ENCODE data around the gene FAM43A. TPM values are rescaled to one million over a fixed set of nuclear protein-coding genes. Genes with fewer than 3 reads are reported as not detected.
A peak's percentile ranks its signal among the peaks of the same experiment; 100 is the strongest.

The FAM43A gene, protein sequence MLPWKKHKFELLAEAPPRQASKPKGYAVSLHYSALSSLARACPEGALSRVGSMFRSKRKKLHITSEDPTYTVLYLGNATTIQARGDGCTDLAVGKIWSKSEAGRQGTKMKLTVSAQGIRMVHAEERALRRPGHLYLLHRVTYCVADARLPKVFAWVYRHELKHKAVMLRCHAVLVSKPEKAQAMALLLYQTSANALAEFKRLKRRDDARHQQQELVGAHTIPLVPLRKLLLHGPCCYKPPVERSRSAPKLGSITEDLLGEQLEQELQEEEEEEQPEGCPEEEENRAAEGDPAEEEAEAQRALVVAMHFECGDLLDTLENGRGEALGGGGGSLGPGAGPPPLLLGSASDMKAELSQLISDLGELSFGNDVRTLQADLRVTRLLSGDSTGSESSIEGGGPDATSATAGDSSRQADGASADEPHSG
- under 1 TPM; 0.54 to 0.69 TPM for total RNA-seq

DNA sequence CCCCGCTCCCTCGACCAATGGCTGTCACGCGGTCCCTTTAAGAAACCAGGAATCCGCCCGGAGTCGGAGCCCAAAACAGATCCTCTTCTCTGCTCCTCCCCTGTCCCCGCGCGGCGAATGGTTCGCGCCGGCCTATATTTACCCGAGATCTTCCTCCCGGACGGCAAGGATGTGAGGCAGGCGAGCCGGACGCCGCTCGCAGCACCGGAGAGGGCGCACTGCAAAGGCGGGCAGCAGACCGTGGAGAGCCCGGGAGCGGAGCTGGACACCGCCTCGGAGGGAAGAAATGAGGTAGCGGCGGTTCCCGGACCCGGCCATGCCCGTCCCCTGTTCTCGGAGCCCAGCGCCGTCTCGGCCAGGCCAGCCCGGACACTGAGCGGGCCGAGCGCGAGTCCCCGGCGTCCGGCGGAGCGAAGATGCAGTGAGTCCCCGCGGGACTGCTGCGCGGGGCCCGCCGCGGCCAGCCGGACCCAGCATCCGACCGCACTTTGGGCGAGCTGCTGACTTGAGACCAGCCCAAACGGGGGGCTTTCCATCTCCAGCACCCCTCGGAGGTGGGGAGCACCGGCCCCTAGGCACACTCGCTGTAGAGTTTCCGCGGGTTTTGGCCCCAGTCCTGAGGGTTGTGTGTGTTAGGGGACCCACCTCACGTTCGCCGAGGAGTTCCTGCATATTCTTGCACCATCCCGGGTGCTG lies at the start of gene FAM43A:
FAM43A (plus strand) TSS at position 166 of the 696 bp plus-strand sequence. CDS start 944 bp downstream, outside the sequence.
- Mint-ChIP-seq H3K27me3 (peaks cover 62% of the 10 kb centered on the region), H3K4me3 (peak within 1 kb of the TSS; percentile 80), H3K36me3 (ENCODE audit: low read depth) (no peaks in the 10 kb centered on the region), H3K27ac (peak within 1 kb of the TSS; percentile 61), H3K4me1 (peaks cover 54% of the 10 kb centered on the region), H3K9me3 (no peaks in the 10 kb centered on the region)
- ChIA-PET CTCF (interaction anchor here (2.4 to 3.7 kb wide), 3 partner anchors 10 to 585 kb away, joined by 11 to 35 read pairs (median 14); partner anchors contain the start of genes LSG1 and XXYLT1), POLR2A (no interaction called here)
- DNase-seq, result peak; percentile 69

DNA sequence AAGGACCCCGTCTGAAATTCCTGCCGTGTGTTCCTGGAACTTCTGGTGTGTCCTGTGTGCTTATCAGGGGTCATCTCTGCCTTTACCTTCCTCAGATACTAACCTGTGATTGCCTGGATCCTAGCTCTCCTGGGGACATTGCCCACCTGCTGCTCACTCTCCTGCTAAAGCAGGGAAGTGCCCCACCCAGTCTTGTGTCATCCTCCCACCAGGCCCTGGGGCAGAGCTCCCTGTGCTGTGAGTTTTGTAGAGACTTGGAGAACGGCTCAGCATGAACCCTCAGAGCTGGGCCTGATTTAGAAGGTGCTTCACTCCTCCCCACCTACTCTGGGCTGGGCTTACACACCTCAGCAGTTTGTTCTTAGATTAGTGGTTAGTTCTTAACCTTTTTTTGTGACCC lies 48.6 kb upstream of the FAM43A start:
- Mint-ChIP-seq H3K27me3 (no peaks in the 10 kb centered on the region), H3K4me3 (no peak overlapping the region), H3K9me3 (no peaks in the 10 kb centered on the region), H3K4me1 (peaks cover 21% of the 10 kb centered on the region), H3K27ac (no peak overlapping the region), H3K36me3 (ENCODE audit: low read depth) (peaks cover 15% of the 10 kb centered on the region)
- ChIA-PET CTCF (interaction anchor here (1.2 kb wide), 1 partner anchor 633 kb away, joined by 3 read pairs; no protein-coding TSS in a partner anchor), POLR2A (no interaction called here)
- no peak for DNase-seq

DNA sequence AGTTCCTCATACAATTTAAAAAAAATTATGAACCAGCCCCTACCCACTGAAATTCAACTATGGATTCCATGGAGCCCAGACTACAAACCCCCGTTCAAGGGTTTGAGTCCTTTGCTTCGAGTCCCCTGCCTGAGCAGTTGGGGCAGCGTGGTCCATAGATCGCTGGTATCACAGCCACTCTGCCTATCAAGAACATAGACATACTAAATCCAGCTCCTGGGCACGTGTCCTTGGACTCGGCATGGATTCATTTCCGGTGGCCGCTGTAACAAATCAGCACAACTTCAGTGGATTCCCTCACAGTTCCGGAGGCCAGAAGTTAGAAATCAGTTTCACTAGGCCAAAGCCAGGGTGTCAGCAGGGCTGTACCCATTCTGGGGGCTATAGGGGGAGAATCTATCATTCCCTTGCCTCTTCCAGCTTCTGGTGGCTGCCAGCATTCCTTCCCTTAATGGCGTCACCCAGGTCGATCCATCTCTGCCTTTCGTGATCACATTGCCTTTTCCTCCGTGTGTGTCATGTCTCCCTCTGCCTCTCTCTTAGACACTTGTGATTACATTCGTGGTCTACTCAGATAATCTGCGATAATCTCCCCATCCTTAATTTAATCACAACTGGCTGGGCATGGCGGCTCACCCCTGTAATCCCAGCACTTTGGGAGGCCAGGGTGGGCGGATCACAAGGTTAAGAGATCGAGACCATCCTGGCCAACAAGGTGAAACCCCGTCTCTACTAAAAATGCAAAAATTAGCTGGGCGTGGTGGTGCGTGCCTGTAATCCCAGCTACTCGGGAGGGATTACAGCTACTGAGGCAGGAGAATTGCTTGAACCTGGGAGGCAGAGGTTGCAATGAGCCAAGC lies 47.9 kb upstream of the FAM43A start:
- H3K27ac Mint-ChIP-seq, result no peak overlapping the region
- DNase-seq, result no peak
- H3K9me3 Mint-ChIP-seq, result no peaks in the 10 kb centered on the region
- H3K36me3 Mint-ChIP-seq (ENCODE audit: low read depth), result peaks cover 18% of the 10 kb centered on the region
- no peak overlapping the region for H3K4me3 Mint-ChIP-seq
- no peaks in the 10 kb centered on the region for H3K27me3 Mint-ChIP-seq
- ChIA-PET CTCF (interaction anchor here (1.8 kb wide), 1 partner anchor 34 kb away, joined by 8 read pairs; the partner anchor contains the start of gene LSG1), POLR2A (interaction anchor here (0.6 kb wide), 1 partner anchor 405 kb away, joined by 8 read pairs; no protein-coding TSS in a partner anchor)
- peaks cover 19% of the 10 kb centered on the region for H3K4me1 Mint-ChIP-seq

DNA sequence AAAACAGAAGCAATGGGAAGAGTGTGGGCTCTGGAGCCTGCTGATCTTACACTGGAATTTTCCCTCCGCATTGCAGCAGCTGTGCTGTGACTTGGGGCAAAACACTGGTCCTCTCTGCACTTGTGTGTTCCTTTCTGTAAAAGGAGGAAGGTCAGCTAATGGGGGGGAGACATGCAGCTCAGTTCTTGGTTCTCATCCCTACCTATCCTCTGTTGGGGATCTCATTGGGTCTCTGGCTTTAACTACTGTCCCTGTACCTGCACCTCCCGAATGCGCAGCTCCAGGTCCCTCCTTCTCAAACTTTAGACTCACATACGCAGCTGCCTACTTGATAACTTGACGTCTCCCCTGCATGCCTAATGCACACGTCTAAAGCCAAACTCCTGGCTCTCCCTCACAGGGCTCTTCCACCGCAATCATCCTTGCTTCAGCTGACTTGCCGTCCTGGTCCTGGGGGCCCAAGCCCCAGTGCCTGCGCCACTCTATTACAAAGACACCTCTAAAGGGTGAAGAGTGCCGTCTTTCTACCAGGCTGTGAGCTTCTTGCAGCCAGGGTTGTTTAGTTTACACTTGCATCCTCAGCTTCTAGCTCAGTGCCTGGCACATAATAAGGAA lies 46.6 kb upstream of the FAM43A start:
- POLR2A ChIA-PET, result interaction anchor here (0.6 kb wide), 1 partner anchor 404 kb away, joined by 8 read pairs; no protein-coding TSS in a partner anchor
- CTCF ChIA-PET, result interaction anchor here (0.6 to 1.8 kb wide), 4 partner anchors 12 to 534 kb away, joined by 3 to 8 read pairs (median 4); partner anchors contain the start of gene LSG1
- H3K27ac Mint-ChIP-seq, result no peak overlapping the region

DNA sequence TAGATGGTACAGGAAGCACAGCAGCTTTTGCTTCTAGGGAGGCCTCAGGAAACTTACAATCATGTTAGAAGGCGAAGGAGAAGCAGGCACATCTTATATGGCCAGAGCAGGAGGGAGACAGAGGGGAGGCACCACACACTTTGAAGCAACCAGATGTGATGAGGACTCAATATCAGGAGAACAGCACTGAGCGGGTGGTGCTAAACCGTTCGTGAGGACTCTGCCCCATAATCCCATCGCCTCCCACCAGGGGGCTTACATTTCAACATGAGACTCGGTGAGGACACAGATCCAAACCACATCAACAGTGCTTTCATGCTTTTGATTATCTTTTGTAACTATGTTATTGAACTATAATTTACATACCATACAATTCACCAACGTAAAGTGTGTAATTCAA lies 44.9 kb upstream of the FAM43A start:
- Mint-ChIP-seq H3K36me3 (ENCODE audit: low read depth) (peaks cover 38% of the 10 kb centered on the region), H3K4me3 (no peak overlapping the region), H3K27me3 (no peaks in the 10 kb centered on the region), H3K9me3 (no peaks in the 10 kb centered on the region), H3K27ac (no peak overlapping the region), H3K4me1 (peaks cover 11% of the 10 kb centered on the region)
- ChIA-PET POLR2A (interaction anchor here (0.6 kb wide), 1 partner anchor 88 kb away, joined by 3 read pairs; no protein-coding TSS in a partner anchor), CTCF (interaction anchor here (0.6 to 1.1 kb wide), 3 partner anchors 8 to 594 kb away, joined by 4 to 5 read pairs (median 4); no protein-coding TSS in a partner anchor)
- DNase-seq, result peak; percentile 51

More for the DNA sequence above, 46.6 kb upstream of the FAM43A start:
- no peaks in the 10 kb centered on the region for H3K27me3 Mint-ChIP-seq
- no peaks in the 10 kb centered on the region for H3K9me3 Mint-ChIP-seq
- H3K36me3 Mint-ChIP-seq (ENCODE audit: low read depth), result peaks cover 26% of the 10 kb centered on the region
- H3K4me3 Mint-ChIP-seq, result no peak overlapping the region
- no peak for DNase-seq
- H3K4me1 Mint-ChIP-seq, result peaks cover 12% of the 10 kb centered on the region

DNA sequence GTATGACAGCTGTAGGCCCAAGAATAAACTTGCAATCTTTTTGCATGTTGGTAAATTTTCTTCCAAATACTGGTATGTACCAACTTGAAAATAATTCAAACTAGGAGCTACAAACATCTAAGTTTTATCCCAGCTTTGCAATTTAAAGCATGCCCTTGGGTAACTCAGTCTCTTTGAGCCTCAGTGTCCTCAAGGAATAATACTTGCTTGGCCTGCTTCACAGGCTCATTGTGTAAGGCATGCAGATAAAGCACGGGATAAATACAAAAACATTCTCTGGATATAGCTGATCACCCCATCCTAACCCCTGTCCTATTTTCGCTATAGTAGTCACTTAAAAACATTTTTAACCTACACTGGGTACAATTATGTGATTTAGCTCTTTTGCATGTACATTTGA lies 42.9 kb upstream of the FAM43A start:
- no peak overlapping the region for H3K4me3 Mint-ChIP-seq
- ChIA-PET POLR2A (no interaction called here), CTCF (interaction anchor here (0.6 to 1.0 kb wide), 3 partner anchors 20 to 628 kb away, joined by 3 to 5 read pairs (median 4); no protein-coding TSS in a partner anchor)
- H3K27ac Mint-ChIP-seq, result no peak overlapping the region
- no peak for DNase-seq
- no peaks in the 10 kb centered on the region for H3K27me3 Mint-ChIP-seq
- peaks cover 7% of the 10 kb centered on the region for H3K4me1 Mint-ChIP-seq
- H3K9me3 Mint-ChIP-seq, result no peaks in the 10 kb centered on the region
- peaks cover 44% of the 10 kb centered on the region for H3K36me3 Mint-ChIP-seq (ENCODE audit: low read depth)

DNA sequence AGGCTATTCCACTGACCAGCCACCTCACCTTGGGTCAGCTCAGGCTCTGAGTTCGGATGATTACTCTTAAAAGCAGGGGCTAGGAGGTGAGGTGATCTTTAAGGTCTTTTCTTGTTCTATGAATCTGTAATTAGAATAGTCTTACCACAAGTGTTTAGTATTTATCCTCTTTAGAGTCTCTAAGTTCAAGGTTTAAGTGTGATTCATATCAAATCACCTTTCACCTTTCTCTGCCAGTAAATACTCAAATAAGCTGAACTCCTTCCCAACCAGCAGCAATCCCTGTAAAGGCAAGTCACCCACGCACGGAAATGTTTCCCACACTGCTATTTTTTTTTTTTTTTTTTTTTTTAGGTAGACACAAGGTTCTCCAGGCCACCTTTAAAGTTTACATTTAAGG lies 37.9 kb upstream of the FAM43A start:
- no peaks in the 10 kb centered on the region for H3K27me3 Mint-ChIP-seq
- ChIA-PET POLR2A (interaction anchor here (0.5 kb wide), 1 partner anchor 22 kb away, joined by 3 read pairs; no protein-coding TSS in a partner anchor), CTCF (interaction anchor here (1.1 kb wide), 1 partner anchor 11 kb away, joined by 3 read pairs; no protein-coding TSS in a partner anchor)
- H3K36me3 Mint-ChIP-seq (ENCODE audit: low read depth), result peaks cover 60% of the 10 kb centered on the region
- no peak overlapping the region for H3K27ac Mint-ChIP-seq
- no peak overlapping the region for H3K4me3 Mint-ChIP-seq
- H3K9me3 Mint-ChIP-seq, result no peaks in the 10 kb centered on the region
- no peaks in the 10 kb centered on the region for H3K4me1 Mint-ChIP-seq
- DNase-seq, result no peak

DNA sequence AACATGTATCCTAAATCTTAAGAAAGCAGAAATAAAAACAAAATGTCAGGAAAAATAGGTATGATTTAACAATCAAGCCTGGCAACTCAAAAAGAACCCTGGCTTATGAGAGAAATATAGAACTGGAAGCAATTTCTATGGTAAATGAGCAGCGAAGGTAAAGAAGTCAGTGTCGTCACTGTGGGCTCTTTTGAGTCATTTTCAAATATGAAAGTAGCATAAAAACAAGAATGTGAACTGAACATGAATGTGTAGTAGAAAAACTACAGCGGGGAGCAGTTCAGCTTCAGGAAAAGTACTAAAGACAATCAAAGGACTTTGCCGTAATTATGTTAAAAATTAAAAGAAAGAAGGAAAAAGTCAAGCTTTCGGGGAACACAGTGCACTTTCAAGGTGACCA lies 31.2 kb upstream of the FAM43A start:
- Mint-ChIP-seq H3K36me3 (ENCODE audit: low read depth) (peaks cover 75% of the 10 kb centered on the region), H3K27ac (peak overlapping the region; percentile 71), H3K27me3 (no peaks in the 10 kb centered on the region), H3K4me1 (peaks cover 16% of the 10 kb centered on the region), H3K4me3 (peak overlapping the region; percentile 12), H3K9me3 (no peaks in the 10 kb centered on the region)
- DNase-seq, result no peak
- POLR2A ChIA-PET, result interaction anchor here (0.6 kb wide), 1 partner anchor 73 kb away, joined by 4 read pairs; no protein-coding TSS in a partner anchor
- CTCF ChIA-PET, result interaction anchor here (1.3 kb wide), 1 partner anchor 17 kb away, joined by 3 read pairs; no protein-coding TSS in a partner anchor

DNA sequence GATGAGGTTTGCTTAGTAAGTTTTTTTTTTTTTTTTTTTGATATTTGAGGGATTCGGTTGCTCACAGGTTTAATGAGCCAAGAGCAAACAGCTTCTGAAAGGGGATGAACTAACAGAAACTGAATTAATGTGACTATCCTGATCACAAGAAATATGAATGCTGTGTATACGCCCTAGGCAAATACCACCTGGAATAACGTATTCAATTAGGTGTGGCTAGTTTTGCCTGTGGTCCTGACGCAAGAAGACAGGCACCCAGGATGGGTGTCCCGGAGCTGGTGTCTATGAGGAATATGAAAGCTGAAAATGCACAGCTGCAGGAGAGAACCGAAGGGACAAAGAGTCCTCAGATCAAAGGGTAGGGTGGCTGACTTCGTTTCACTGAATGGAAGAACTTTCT lies 28.2 kb upstream of the FAM43A start:
- H3K27ac Mint-ChIP-seq, result no peak overlapping the region
- ChIA-PET POLR2A (no interaction called here), CTCF (interaction anchor here (0.7 to 1.2 kb wide), 4 partner anchors 9 to 312 kb away, joined by 3 to 5 read pairs (median 4); partner anchors contain the start of gene LSG1)
- H3K4me1 Mint-ChIP-seq, result peaks cover 28% of the 10 kb centered on the region
- H3K27me3 Mint-ChIP-seq, result no peaks in the 10 kb centered on the region
- DNase-seq, result no peak
- H3K36me3 Mint-ChIP-seq (ENCODE audit: low read depth), result peaks cover 57% of the 10 kb centered on the region
- H3K9me3 Mint-ChIP-seq, result no peaks in the 10 kb centered on the region
- H3K4me3 Mint-ChIP-seq, result no peak overlapping the region

DNA sequence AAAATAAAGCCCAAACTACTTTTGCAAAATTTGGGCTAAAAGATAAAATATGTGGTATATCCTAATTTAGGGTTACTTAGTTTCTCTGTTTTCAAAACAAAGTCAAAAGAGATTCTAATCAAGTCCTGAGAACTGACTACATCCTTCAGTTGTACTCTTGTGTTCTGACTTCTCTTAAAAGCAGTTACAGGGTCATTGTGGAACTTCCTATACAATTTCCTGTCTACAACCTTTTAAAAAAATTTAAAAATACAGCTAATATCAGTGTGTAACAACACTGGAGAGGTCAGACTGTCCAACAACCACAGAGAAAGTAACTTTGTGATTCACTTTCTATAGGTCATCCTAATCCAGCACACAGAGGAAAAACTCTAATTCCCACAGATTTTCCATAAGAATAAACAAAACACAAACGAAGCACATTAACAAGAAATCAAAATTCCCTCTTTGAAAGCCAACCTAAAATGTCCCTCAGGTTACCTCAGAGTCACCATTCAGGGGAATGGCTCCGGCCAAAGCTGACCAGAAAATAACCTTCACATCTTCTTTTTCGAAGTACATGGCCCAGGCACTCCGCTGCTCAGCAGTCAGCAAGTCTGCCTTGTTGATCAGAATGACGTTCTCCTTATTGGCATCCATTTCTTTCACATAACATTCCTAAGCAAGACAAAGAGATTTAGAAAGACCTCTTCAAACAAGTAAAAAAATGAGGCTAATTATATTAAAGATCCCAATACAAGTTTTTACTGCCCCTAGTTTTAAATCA lies 27.0 kb upstream of the FAM43A start:
- POLR2A ChIA-PET, result no interaction called here
- Mint-ChIP-seq H3K36me3 (ENCODE audit: low read depth) (peaks cover 52% of the 10 kb centered on the region), H3K9me3 (no peaks in the 10 kb centered on the region), H3K27ac (no peak overlapping the region), H3K4me1 (peaks cover 28% of the 10 kb centered on the region), H3K4me3 (no peak overlapping the region), H3K27me3 (no peaks in the 10 kb centered on the region)
- CTCF ChIA-PET, result interaction anchor here (1.1 to 4.1 kb wide), 3 partner anchors 9 to 12 kb away, joined by 3 to 18 read pairs (median 3); partner anchors contain the start of gene LSG1
- DNase-seq, result no peak

DNA sequence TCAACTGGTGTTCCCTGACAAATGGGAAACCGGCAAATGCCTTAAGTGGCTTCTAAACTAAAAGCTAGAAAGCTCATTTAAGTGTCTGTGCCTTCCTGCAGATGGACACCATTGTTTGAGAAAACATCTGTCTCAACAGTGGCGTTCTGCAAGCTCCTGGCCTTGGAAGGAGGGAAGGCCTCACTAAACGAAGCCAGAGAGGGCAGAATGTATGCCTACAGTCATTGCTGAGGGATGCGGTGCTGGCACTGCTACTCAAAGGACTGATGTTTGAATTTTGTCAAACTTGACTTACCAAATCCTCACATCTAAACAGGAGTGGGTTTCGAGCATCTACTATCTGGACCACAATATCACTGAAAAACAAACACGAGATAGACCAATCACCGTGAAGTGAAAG lies 25.9 kb upstream of the FAM43A start:
- Mint-ChIP-seq H3K27me3 (no peaks in the 10 kb centered on the region), H3K4me3 (no peak overlapping the region), H3K27ac (no peak overlapping the region), H3K4me1 (peaks cover 18% of the 10 kb centered on the region), H3K36me3 (ENCODE audit: low read depth) (peaks cover 44% of the 10 kb centered on the region), H3K9me3 (no peaks in the 10 kb centered on the region)
- no peak for DNase-seq
- POLR2A ChIA-PET, result no interaction called here
- CTCF ChIA-PET, result interaction anchor here (1.3 to 4.1 kb wide), 2 partner anchors 10 to 11 kb away, joined by 3 to 18 read pairs; partner anchors contain the start of gene LSG1

All from activated CD4-positive, alpha-beta T cell treated with anti-CD3 and anti-CD28 coated beads, Interleukin-2, amount 10 ng/mL, durations not matched to agents 7 days and 5 days (primary cell).